ENCODE data around the gene THBS3. TPM values are rescaled to one million over a fixed set of nuclear protein-coding genes. Genes with fewer than 3 reads are reported as not detected.

The THBS3 gene
- total and polyA plus RNA-seq, 9 of the 15 experiments (the other 6 are each of a cell fraction or from before 2014, with no cell fraction given): 0.59 to 8.3 (median 3.2) TPM

DNA sequence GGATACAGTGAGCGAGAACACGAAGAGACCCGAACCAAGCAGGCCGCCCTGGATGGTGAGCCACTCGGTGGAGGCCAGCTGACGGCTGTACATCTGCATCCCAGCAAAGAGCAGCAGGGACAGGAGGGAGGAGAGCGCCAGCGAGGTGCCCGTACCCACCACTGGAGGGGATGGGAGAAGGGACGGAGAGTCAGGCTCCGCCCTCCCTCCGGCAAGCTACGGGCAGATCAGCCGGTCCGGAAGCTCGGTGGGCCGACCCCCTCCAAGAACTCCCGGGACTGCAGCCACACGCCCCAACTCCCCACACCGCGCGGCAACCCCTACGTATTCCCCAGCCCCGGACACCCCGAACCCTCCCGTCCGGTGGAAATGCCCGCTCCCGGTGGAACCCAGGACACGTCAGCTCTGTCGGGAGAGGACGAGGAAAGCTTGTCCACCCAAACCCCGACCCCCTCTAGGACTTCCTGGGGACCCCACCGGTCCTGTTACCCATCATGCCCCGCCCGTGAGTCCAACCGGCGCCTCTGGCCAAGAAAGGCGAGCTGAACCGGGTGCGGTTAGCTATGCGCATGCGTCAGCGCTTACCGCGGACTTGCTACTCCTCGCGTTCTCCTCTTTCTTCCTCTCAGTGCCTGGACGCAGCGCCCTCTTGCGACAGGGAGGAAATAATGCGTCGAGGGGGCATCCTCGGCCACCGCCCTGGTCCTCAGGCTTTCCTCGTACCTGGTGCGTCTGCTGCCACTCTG, 34.8 kb downstream of the THBS3 start, which contains the start of gene KRTCAP2 (continued):
- TF ChIP-seq, protein P1, sequence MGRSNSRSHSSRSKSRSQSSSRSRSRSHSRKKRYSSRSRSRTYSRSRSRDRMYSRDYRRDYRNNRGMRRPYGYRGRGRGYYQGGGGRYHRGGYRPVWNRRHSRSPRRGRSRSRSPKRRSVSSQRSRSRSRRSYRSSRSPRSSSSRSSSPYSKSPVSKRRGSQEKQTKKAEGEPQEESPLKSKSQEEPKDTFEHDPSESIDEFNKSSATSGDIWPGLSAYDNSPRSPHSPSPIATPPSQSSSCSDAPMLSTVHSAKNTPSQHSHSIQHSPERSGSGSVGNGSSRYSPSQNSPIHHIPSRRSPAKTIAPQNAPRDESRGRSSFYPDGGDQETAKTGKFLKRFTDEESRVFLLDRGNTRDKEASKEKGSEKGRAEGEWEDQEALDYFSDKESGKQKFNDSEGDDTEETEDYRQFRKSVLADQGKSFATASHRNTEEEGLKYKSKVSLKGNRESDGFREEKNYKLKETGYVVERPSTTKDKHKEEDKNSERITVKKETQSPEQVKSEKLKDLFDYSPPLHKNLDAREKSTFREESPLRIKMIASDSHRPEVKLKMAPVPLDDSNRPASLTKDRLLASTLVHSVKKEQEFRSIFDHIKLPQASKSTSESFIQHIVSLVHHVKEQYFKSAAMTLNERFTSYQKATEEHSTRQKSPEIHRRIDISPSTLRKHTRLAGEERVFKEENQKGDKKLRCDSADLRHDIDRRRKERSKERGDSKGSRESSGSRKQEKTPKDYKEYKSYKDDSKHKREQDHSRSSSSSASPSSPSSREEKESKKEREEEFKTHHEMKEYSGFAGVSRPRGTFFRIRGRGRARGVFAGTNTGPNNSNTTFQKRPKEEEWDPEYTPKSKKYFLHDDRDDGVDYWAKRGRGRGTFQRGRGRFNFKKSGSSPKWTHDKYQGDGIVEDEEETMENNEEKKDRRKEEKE (IDR thresholded peaks at IDR 0.05; ENCODE audit: borderline replicate concordance in 1 of 2, control insufficient read depth in 1 of 2, low read depth in 2 of 2, low read length in 1 of 2): 0 out of 4 replicates have a peak, but pooled peaks of 1 of the 2 experiments have one; percentile 55
- TF ChIP-seq ZNF124 (CRISPR knock-in tag; IDR thresholded peaks at IDR 0.05) (no peak), FIP1L1 (IDR thresholded peaks at IDR 0.05; ENCODE audit: low read depth, low read length, poor library complexity, severe bottlenecking) (no peak), MTA2 (IDR thresholded peaks at IDR 0.05; ENCODE audit: low read depth) (no peak), FOXJ3 (CRISPR knock-in tag; IDR thresholded peaks at IDR 0.05) (no peak), BRD9 (IDR thresholded peaks at IDR 0.05; ENCODE audit: low read depth, partially characterized antibody) (no peak), POLR3G (IDR thresholded peaks at IDR 0.05; ENCODE audit: extremely low read depth, insufficient read length, insufficient replicate concordance) (no peak), GTF2A2 (tag; IDR thresholded peaks at IDR 0.05) (no peak), POU5F1 (IDR thresholded peaks at IDR 0.05; ENCODE audit: borderline replicate concordance, low read depth, low read length, partially characterized antibody) (peak; percentile 56), PTRF (tag; IDR thresholded peaks at IDR 0.05) (no peak)
- TF ChIP-seq, protein P2, sequence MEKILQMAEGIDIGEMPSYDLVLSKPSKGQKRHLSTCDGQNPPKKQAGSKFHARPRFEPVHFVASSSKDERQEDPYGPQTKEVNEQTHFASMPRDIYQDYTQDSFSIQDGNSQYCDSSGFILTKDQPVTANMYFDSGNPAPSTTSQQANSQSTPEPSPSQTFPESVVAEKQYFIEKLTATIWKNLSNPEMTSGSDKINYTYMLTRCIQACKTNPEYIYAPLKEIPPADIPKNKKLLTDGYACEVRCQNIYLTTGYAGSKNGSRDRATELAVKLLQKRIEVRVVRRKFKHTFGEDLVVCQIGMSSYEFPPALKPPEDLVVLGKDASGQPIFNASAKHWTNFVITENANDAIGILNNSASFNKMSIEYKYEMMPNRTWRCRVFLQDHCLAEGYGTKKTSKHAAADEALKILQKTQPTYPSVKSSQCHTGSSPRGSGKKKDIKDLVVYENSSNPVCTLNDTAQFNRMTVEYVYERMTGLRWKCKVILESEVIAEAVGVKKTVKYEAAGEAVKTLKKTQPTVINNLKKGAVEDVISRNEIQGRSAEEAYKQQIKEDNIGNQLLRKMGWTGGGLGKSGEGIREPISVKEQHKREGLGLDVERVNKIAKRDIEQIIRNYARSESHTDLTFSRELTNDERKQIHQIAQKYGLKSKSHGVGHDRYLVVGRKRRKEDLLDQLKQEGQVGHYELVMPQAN (IDR thresholded peaks at IDR 0.05; ENCODE audit: borderline replicate concordance): peak; percentile 59
- TF ChIP-seq, protein P3, sequence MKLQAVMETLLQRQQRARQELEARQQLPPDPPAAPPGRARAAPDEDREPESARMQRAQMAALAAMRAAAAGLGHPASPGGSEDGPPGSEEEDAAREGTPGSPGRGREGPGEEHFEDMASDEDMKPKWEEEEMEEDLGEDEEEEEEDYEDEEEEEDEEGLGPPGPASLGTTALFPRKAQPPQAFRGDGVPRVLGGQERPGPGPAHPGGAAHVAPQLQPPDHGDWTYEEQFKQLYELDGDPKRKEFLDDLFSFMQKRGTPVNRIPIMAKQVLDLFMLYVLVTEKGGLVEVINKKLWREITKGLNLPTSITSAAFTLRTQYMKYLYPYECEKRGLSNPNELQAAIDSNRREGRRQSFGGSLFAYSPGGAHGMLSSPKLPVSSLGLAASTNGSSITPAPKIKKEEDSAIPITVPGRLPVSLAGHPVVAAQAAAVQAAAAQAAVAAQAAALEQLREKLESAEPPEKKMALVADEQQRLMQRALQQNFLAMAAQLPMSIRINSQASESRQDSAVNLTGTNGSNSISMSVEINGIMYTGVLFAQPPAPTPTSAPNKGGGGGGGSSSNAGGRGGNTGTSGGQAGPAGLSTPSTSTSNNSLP (IDR thresholded peaks at IDR 0.05; ENCODE audit: borderline replicate concordance, low read depth, low read length): no peak
